Ramos (cell line): ENCODE measurements around the gene GPR32.
"Not testable (repeated sequence)": the region's sequence is repeated elsewhere in the genome, so short reads cannot be mapped to it uniquely, and the experiment has no call there.

ENCODE experiments used
- in situ Hi-C: fragments of 300-500 bp; cut with MboI; formaldehyde crosslinking; loops from one replicate; pipeline ENCODE4 v1.14.3; 2022; ENCODE audit warnings: low sequenced_read_pairs; ENCODE audit not compliant: unreplicated experiment

Gene GPR32

GRCh38 chr19:50770164-50770563 lies at the start of gene GPR32:
Gene GPR32, plus strand, starts transcription at chr19:50770464. Its CDS starts 137 bp downstream, at chr19:50770601.
- in situ Hi-C loops: not testable (repeated sequence)

- in situ Hi-C loops: no loop called here
These were observed 49.3 kb upstream of the GPR32 start for GRCh38 chr19:50720921-50721381.

GRCh38 chr19:50721441-50722137 lies 48.7 kb upstream of the GPR32 start:
- in situ Hi-C loops: no loop called here

- in situ Hi-C loops: no loop called here
These were observed 47.9 kb upstream of the GPR32 start for GRCh38 chr19:50722201-50723013.

GRCh38 chr19:50723069-50723468 lies 47.2 kb upstream of the GPR32 start, which contains the start of gene CLEC11A:
Gene CLEC11A, plus strand, starts transcription at chr19:50723364. Its CDS starts 162 bp downstream, at chr19:50723526.
- in situ Hi-C loops: no loop called here

GRCh38 chr19:50723735-50724521 lies 46.3 kb upstream of the GPR32 start:
- in situ Hi-C loops: no loop called here

- in situ Hi-C loops: no loop called here
These were observed 45.6 kb upstream of the GPR32 start for GRCh38 chr19:50724522-50725217.

GRCh38 chr19:50725218-50725910 lies 44.9 kb upstream of the GPR32 start:
- in situ Hi-C loops: no loop called here

- in situ Hi-C loops: no loop called here
These were observed 44.4 kb upstream of the GPR32 start for GRCh38 chr19:50725911-50726230.

GRCh38 chr19:50728084-50728737 lies 42.1 kb upstream of the GPR32 start:
- in situ Hi-C loops: no loop called here

- in situ Hi-C loops: no loop called here
These were observed 40.4 kb upstream of the GPR32 start for GRCh38 chr19:50729894-50730293.

- in situ Hi-C loops: no loop called here
These were observed 34.4 kb upstream of the GPR32 start for GRCh38 chr19:50735869-50736268.

- in situ Hi-C loops: no loop called here
These were observed 33.9 kb upstream of the GPR32 start for GRCh38 chr19:50736338-50736737.

- in situ Hi-C loops: no loop called here
These were observed 30.9 kb upstream of the GPR32 start for GRCh38 chr19:50739132-50739913.

GRCh38 chr19:50739914-50740426 lies 30.3 kb upstream of the GPR32 start:
- in situ Hi-C loops: no loop called here

- in situ Hi-C loops: no loop called here
These were observed 28.9 kb upstream of the GPR32 start for GRCh38 chr19:50741179-50741933.

- in situ Hi-C loops: no loop called here
These were observed 26.7 kb upstream of the GPR32 start for GRCh38 chr19:50743537-50743936.
